Measurements from ENCODE around the gene RBM19. TPM values are rescaled to one million over a fixed set of nuclear protein-coding genes. Genes with fewer than 3 reads are reported as not detected.

The RBM19 gene
- total RNA-seq, 4 donors from 2014 or later: 19.3 to 45.5 (median 31.5) TPM

DNA sequence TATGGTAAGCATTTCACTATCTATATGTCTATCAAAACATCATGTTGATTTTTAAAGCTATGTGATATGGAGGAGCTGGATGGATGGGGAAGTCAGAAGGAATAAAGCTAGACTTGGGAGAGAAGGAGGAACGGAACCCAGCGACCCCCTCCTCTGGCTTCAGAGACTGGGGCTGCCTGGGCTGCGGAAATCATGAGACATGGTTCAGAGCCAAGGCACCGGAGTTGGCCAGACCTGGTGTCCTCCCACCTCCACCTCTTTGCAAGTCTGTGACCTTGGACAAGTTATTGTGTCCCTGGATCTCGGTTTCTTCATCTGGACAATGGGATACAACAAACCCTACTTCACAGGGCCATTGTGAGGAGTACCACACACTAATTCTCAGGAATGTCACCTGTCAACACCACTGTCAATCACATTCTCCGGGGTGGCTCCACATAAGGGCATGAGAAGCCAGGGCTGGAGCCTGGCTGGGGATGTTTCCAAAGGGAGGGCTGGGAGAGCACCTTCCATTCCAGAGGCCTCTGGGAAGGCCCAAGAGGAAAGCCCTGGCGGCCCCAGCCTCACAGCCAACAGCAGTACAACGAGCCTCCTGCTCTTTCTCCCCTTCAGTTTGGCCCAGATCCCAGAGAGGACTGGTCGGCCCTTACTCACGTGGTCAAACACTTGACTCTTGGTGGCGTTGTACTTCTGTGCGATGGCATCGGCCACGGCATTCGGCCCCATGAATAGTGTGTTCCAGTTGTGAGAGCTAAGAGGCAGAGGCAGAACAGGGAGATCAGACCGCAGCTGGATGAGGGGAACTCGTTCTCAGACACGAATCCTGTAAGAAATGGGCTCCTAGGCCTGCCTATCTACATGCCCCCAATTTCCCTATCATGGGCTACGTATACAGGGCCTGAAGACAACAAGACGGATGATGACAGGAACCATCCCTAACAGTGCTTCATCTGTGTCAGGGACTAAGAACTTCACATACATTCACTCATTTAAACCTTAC is 20.7 kb downstream of the RBM19 start:
- Histone ChIP-seq H3K4me3 (no peak overlapping the region), H3K36me3 (no peaks in the 10 kb centered on the region), H3K4me1 (no peaks in the 10 kb centered on the region), H3K9me3 (no peaks in the 10 kb centered on the region), H3K27me3 (no peaks in the 10 kb centered on the region), H3K27ac (no peak overlapping the region)
- TF ChIP-seq POLR2A (IDR thresholded peaks at IDR 0.05) (no peak), CTCF (IDR thresholded peaks at IDR 0.05) (no peak)
- intact Hi-C loops (cut with DNase I; ENCODE audit: low total_unique reads): no loop called here
- no peak for DNase-seq

DNA sequence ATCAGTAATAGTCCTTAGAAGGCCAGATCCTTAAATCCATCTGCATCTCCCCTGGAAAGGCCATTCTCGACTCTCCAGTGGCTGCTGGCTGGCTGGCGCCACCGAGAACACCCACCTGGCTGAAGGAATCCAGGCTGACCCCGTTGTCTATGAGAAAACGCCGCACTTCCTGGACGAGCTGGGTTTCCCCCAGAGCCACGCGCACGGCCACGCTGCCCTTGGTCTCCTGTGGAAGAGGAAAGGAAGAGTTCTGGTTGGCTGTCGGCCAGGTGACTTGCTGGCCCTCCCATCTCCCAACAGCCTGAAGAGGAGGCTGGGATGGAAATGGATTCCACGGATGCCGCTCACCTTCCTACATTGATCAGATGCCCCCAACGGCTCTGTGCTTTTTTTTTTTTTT is 23.9 kb downstream of the RBM19 start:
- intact Hi-C loops (cut with DNase I; ENCODE audit: low total_unique reads): no loop called here
- DNase-seq: no peak
- TF ChIP-seq CTCF (IDR thresholded peaks at IDR 0.05): no peak
- TF ChIP-seq POLR2A (IDR thresholded peaks at IDR 0.05): no peak
- no peaks in the 10 kb centered on the region for H3K9me3 ChIP-seq
- H3K36me3 ChIP-seq: no peaks in the 10 kb centered on the region
- H3K27me3 ChIP-seq: no peaks in the 10 kb centered on the region
- no peak overlapping the region for H3K4me3 ChIP-seq
- H3K4me1 ChIP-seq: no peaks in the 10 kb centered on the region
- no peak overlapping the region for H3K27ac ChIP-seq

- Histone ChIP-seq H3K9me3 (no peaks in the 10 kb centered on the region), H3K4me1 (no peaks in the 10 kb centered on the region), H3K36me3 (no peaks in the 10 kb centered on the region), H3K27me3 (no peaks in the 10 kb centered on the region), H3K27ac (no peak overlapping the region), H3K4me3 (no peak overlapping the region)
- DNase-seq: no peak
- no peak for TF ChIP-seq POLR2A (IDR thresholded peaks at IDR 0.05)
- TF ChIP-seq CTCF (IDR thresholded peaks at IDR 0.05): no peak
- intact Hi-C loops (cut with DNase I; ENCODE audit: low total_unique reads): no loop called here
These were observed 25.0 kb downstream of the RBM19 start for GRCh38 chr12:113941208-113941486.

DNA sequence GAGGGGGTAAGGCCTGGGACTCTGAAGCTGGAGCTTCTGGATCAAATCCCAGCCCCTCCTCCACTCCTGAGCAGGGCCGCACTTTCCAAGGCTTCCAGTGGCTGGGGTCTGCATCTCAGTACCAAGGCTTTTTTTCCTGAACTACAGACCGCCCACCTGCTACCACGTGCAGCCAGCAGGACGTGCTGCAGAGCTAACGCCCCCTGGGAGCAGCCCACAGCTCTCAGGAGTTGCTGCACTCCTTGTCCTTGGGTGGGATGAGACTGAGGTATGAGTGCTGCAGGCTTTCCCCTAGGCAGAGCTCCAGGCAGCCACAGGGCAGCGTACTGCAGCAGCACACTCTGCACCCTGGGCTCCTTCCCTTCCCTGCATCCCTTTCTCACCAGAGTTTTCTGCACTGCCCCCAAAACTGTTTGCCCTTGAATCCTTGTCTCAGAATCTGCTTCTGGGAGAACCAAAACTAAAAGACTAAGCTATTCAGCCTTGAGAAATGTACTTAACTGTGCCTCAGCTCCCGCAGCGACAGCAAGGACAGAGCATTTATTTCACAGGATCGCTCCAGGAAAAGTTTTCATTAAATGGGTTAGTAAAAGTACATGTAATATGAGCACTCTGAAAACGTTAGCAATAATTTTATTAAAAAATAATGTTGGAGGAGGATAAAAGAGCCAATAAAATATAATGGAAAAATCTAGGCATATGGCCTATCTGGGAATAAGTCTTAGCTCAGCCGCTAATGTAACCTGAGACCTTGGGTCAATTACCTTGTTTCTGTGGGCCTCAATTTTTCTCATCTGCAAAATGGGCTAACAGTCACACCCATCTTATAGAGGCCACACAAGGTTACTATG is 25.5 kb downstream of the RBM19 start:
- Histone ChIP-seq H3K9me3 (no peaks in the 10 kb centered on the region), H3K36me3 (no peaks in the 10 kb centered on the region), H3K27ac (no peak overlapping the region), H3K27me3 (no peaks in the 10 kb centered on the region), H3K4me3 (no peak overlapping the region), H3K4me1 (no peaks in the 10 kb centered on the region)
- intact Hi-C loops (cut with DNase I; ENCODE audit: low total_unique reads): no loop called here
- TF ChIP-seq CTCF (IDR thresholded peaks at IDR 0.05) (no peak), POLR2A (IDR thresholded peaks at IDR 0.05) (no peak)
- no peak for DNase-seq

- no peaks in the 10 kb centered on the region for H3K36me3 ChIP-seq
- intact Hi-C loops (cut with DNase I; ENCODE audit: low total_unique reads): no loop called here
- no peak overlapping the region for H3K27ac ChIP-seq
- DNase-seq: no peak
- no peak for TF ChIP-seq CTCF (IDR thresholded peaks at IDR 0.05)
- TF ChIP-seq POLR2A (IDR thresholded peaks at IDR 0.05): no peak
- no peaks in the 10 kb centered on the region for H3K9me3 ChIP-seq
- no peaks in the 10 kb centered on the region for H3K4me1 ChIP-seq
- H3K4me3 ChIP-seq: no peak overlapping the region
- H3K27me3 ChIP-seq: no peaks in the 10 kb centered on the region
These were observed 26.3 kb downstream of the RBM19 start for GRCh38 chr12:113939867-113940266.

All from uterus (tissue), 4 donors.